Measurements from ENCODE around the gene CD53.

DNA sequence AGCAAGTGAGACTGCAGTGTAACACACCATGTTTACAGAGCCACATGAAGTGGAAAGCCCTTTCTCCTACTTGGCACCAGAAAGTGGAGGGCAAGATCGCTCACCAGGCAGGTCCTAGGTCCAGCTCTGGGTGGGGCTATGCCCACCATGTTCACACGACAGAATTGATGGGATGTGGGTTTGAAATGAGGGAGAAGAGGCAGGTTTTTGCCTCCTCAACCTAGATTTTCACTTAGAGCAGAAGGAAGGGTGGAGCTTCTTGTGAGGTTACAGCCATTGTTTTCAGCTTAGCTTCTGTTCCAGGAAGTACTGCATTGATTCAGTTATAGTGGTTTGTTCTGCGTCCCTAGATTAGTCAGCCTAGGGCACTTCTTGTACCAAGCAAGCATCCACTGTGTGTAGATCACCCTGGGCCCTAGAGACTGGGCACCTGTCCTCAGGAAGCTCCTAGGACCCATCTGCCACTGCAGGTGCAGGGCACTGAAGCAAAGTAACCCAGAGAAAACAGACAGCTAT, 2.3 kb downstream of the CD53 start:
- no peak for TF ChIP-seq ZNF565 (CRISPR knock-in tag; conservative IDR thresholded peaks at IDR 0.05; ENCODE audit: low read depth)
- TF ChIP-seq, protein P1, sequence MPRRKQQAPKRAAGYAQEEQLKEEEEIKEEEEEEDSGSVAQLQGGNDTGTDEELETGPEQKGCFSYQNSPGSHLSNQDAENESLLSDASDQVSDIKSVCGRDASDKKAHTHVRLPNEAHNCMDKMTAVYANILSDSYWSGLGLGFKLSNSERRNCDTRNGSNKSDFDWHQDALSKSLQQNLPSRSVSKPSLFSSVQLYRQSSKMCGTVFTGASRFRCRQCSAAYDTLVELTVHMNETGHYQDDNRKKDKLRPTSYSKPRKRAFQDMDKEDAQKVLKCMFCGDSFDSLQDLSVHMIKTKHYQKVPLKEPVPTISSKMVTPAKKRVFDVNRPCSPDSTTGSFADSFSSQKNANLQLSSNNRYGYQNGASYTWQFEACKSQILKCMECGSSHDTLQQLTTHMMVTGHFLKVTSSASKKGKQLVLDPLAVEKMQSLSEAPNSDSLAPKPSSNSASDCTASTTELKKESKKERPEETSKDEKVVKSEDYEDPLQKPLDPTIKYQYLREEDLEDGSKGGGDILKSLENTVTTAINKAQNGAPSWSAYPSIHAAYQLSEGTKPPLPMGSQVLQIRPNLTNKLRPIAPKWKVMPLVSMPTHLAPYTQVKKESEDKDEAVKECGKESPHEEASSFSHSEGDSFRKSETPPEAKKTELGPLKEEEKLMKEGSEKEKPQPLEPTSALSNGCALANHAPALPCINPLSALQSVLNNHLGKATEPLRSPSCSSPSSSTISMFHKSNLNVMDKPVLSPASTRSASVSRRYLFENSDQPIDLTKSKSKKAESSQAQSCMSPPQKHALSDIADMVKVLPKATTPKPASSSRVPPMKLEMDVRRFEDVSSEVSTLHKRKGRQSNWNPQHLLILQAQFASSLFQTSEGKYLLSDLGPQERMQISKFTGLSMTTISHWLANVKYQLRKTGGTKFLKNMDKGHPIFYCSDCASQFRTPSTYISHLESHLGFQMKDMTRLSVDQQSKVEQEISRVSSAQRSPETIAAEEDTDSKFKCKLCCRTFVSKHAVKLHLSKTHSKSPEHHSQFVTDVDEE (CRISPR knock-in tag; IDR thresholded peaks at IDR 0.05) = no peak
- no peak for TF ChIP-seq ARNTL (CRISPR knock-in tag; IDR thresholded peaks at IDR 0.05; ENCODE audit: borderline replicate concordance, low read depth)
- TF ChIP-seq, protein P2, sequence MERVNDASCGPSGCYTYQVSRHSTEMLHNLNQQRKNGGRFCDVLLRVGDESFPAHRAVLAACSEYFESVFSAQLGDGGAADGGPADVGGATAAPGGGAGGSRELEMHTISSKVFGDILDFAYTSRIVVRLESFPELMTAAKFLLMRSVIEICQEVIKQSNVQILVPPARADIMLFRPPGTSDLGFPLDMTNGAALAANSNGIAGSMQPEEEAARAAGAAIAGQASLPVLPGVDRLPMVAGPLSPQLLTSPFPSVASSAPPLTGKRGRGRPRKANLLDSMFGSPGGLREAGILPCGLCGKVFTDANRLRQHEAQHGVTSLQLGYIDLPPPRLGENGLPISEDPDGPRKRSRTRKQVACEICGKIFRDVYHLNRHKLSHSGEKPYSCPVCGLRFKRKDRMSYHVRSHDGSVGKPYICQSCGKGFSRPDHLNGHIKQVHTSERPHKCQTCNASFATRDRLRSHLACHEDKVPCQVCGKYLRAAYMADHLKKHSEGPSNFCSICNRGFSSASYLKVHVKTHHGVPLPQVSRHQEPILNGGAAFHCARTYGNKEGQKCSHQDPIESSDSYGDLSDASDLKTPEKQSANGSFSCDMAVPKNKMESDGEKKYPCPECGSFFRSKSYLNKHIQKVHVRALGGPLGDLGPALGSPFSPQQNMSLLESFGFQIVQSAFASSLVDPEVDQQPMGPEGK (CRISPR knock-in tag; IDR thresholded peaks at IDR 0.05; ENCODE audit: borderline replicate concordance) = no peak
- TF ChIP-seq TCF4 (CRISPR knock-in tag; IDR thresholded peaks at IDR 0.05; ENCODE audit: borderline replicate concordance) = no peak
- TF ChIP-seq ZNF8 (CRISPR knock-in tag; IDR thresholded peaks at IDR 0.05) = no peak
